B cell (primary cell): ENCODE results near the gene PRSS16. TPM values are rescaled to one million over a fixed set of nuclear protein-coding genes. Genes with fewer than 3 reads are reported as not detected.
"Not testable (repeated sequence)": the region's sequence is repeated elsewhere in the genome, so short reads cannot be mapped to it uniquely, and the experiment has no call there.

Source experiments
- ATAC-seq: fragments of 200-7000 bp; cut with Tn5 transposase; one replicate; pipeline ENCODE4 v1.10.0; 2021; ENCODE audit warnings: low read depth, mild to moderate bottlenecking, moderate number of reproducible peaks, moderate library complexity
- CTCF ChIA-PET: fragments of 350-600 bp; sonication (Branson Sonifier 250); formaldehyde crosslinking; loops from one replicate; lab custom pipeline; 2021; ENCODE audit warnings: antibody characterized with exemption, inconsistent platforms; lab: Charles Lee
- POLR2A ChIA-PET: fragments of 350-600 bp; sonication (Branson Sonifier 250); formaldehyde crosslinking; loops from one replicate; lab custom pipeline; 2021; ENCODE audit warnings: antibody characterized with exemption; lab: Charles Lee
- DNase-seq: peaks from one replicate; pipeline ENCODE4 v3.0.0; 2013
- H2AFZ ChIP-seq: 2 replicates; pipeline ENCODE4 v1.6.1; 2012; ENCODE audit warnings: mild to moderate bottlenecking, low read depth, low read length; ENCODE audit not compliant: insufficient read depth, poor library complexity, severe bottlenecking
- H3K27ac ChIP-seq, 2 donors: 1 replicate in 1 of 2; 2 replicates in 1 of 2; pipeline ENCODE4 v1.5.1; 2012 to 2013; ENCODE audit warnings: low read length in 2 of 2, mild to moderate bottlenecking in 2 of 2, moderate library complexity in 1 of 2
- H3K27me3 ChIP-seq, 4 experiments: fragments of 200-600 bp in 1 of 4; sonication (generic) in 1 of 4; replicated peaks in 1 of 4; 1 replicate in 2 of 4; 2 replicates in 2 of 4; pipeline versions ENCODE4 v1.6.1 to v1.7.0; 2013 to 2016; ENCODE audit warnings: low read length in 3 of 4, mild to moderate bottlenecking in 2 of 4, mixed read lengths in 1 of 4, moderate library complexity in 1 of 4; ENCODE audit not compliant: insufficient read depth in 4 of 4, control insufficient read depth in 3 of 4; ENCODE audit errors: control extremely low read depth in 1 of 4
- H3K36me3 ChIP-seq, 2 experiments: replicated peaks in 1 of 2; 1 replicate in 1 of 2; 2 replicates in 1 of 2; pipeline versions ENCODE4 v1.6.1 to v1.7.1; 2013; ENCODE audit warnings: low read length in 1 of 2; ENCODE audit not compliant: insufficient read depth in 2 of 2, control insufficient read depth in 1 of 2; ENCODE audit errors: control extremely low read depth in 1 of 2, extremely low read depth in 1 of 2
- H3K4me1 ChIP-seq, 2 donors: fragments of 200-600 bp in 1 of 2; sonication (generic) in 1 of 2; 1 replicate in 1 of 2; 2 replicates in 1 of 2; pipeline versions ENCODE4 v1.5.1 to v1.6.1; 2013 to 2017; ENCODE audit warnings: low read length in 2 of 2; ENCODE audit not compliant: control insufficient read depth in 2 of 2, insufficient read depth in 2 of 2
- H3K4me2 ChIP-seq: replicated peaks from 2 replicates; pipeline ENCODE3; 2012; ENCODE audit warnings: mild to moderate bottlenecking, low read depth, low read length; ENCODE audit not compliant: poor library complexity, severe bottlenecking
- H3K4me3 ChIP-seq, 5 experiments: fragments of 200-600 bp in 1 of 5; sonication (generic) in 1 of 5; 1 replicate in 3 of 5; 2 replicates in 2 of 5; pipeline versions ENCODE4 v1.5.1 to v1.7.0; 2011 to 2016; ENCODE audit warnings: low read length in 4 of 5, mild to moderate bottlenecking in 4 of 5, low read depth in 2 of 5, control low read depth in 1 of 5, moderate library complexity in 1 of 5; ENCODE audit not compliant: insufficient read depth in 1 of 5; ENCODE audit errors: control extremely low read depth in 1 of 5, extremely low read depth in 1 of 5
- H3K79me2 ChIP-seq: fragments of 200-600 bp; sonication (generic); one replicate; pipeline ENCODE4 v1.6.0; 2016; ENCODE audit warnings: low read length; ENCODE audit not compliant: control insufficient read depth, insufficient read depth
- H3K9ac ChIP-seq: fragments of 200-600 bp; sonication (generic); 2 replicates; pipeline ENCODE4 v1.6.1; 2017; ENCODE audit warnings: mild to moderate bottlenecking, low read length, moderate library complexity
- H3K9me3 ChIP-seq, 3 donors: one replicate each; pipeline versions ENCODE4 v1.6.1 to v1.7.1; 2013; ENCODE audit warnings: low read length in 2 of 3; ENCODE audit not compliant: control insufficient read depth in 2 of 3, insufficient read depth in 1 of 3; ENCODE audit errors: control extremely low read depth in 1 of 3
- H4K20me1 ChIP-seq: 2 replicates; pipeline ENCODE4 v1.6.0; 2012; ENCODE audit warnings: mild to moderate bottlenecking, low read length; ENCODE audit not compliant: insufficient read depth, control insufficient read depth, poor library complexity, severe bottlenecking
- H3K27ac Mint-ChIP-seq: one replicate; pipeline ENCODE4 v1.8.0; 2021; ENCODE audit warnings: mixed read lengths
- H3K27me3 Mint-ChIP-seq: one replicate; pipeline ENCODE4 v1.8.0; 2021; ENCODE audit warnings: mixed read lengths
- H3K4me1 Mint-ChIP-seq: one replicate; pipeline ENCODE4 v1.8.0; 2021; ENCODE audit warnings: mixed read lengths
- H3K4me3 Mint-ChIP-seq: one replicate; pipeline ENCODE4 v1.8.0; 2021; ENCODE audit warnings: mixed read lengths
- H3K9me3 Mint-ChIP-seq: one replicate; pipeline ENCODE4 v1.8.0; 2022; ENCODE audit warnings: mixed read lengths; ENCODE audit not compliant: insufficient read depth
- CTCF ChIP-seq: fragments of 200-600 bp; IDR thresholded peaks from one replicate; pipeline ENCODE4 v1.8.0; 2022; ENCODE audit warnings: antibody characterized with exemption, mild to moderate bottlenecking
- EZH2 ChIP-seq: IDR thresholded peaks from 2 replicates; pipeline ENCODE4 v1.6.1; 2012; ENCODE audit warnings: borderline replicate concordance, low read depth, mild to moderate bottlenecking, moderate library complexity, low read length; ENCODE audit not compliant: insufficient read depth, poor library complexity, severe bottlenecking
- WGBS: methylation state at CpG from one replicate; pipeline ENCODE4 v1.1.5; 2013; ENCODE audit warnings: missing lambda C conversion rate; ENCODE audit not compliant: insufficient coverage; 5-methylcytosine and 5-hydroxymethylcytosine counted together
- intact Hi-C: fragments of 100-400 bp; cut with micrococcal nuclease; formaldehyde crosslinking; loops from one replicate; pipeline ENCODE4 v1.10.0; 2022
- polyA plus RNA-seq: library from polyadenylated mRNA; depleted of rRNA; stranded (reverse); fragments of >200 nt; gene quantifications from 2 replicates; pipeline ENCODE4 v1.2.3, GENCODE V29; 2012
- total RNA-seq, 2 donors: library from RNA; stranded (reverse); fragments of 120-200 nt in 1 of 2; gene quantifications; 1 replicate in 1 of 2; 2 replicates in 1 of 2; pipeline versions ENCODE4 v1.2.3 to v1.2.4, GENCODE V29; 2013 to 2022

PRSS16 gene
- total and polyA plus RNA-seq, 2 donors (not counting 1 experiment from before 2014, with no cell fraction given): 1.3 to 2.4 TPM

- Histone ChIP-seq H3K9me3 (peaks cover 0 to 57% (median 0%) of the 10 kb centered on the region in 3 donors), H3K4me1 (no peaks in the 10 kb centered on the region), H2AFZ (no peak overlapping the region), H3K27ac (no peak overlapping the region), H3K27me3 (peaks cover 0 to 39% (median 16%) of the 10 kb centered on the region in 4 experiments), H3K4me3 (no peak overlapping the region), H3K4me2 (no peak overlapping the region), H3K9ac (no peak overlapping the region), H3K36me3 (no peaks in the 10 kb centered on the region), H3K79me2 (no peaks in the 10 kb centered on the region), H4K20me1 (no peaks in the 10 kb centered on the region)
- no peak overlapping the region for H3K27ac Mint-ChIP-seq
- no peaks in the 10 kb centered on the region for H3K4me1 Mint-ChIP-seq
- H3K4me3 Mint-ChIP-seq: no peak overlapping the region
- DNase-seq (no peak), ATAC-seq (no peak)
- intact Hi-C loops: no loop called here
- WGBS: 91% methylated on average over 7 of the region's 21 CpGs
- H3K9me3 Mint-ChIP-seq: no peaks in the 10 kb centered on the region
- TF ChIP-seq EZH2: no peak
- TF ChIP-seq CTCF: no peak
- H3K27me3 Mint-ChIP-seq: peaks cover 43% of the 10 kb centered on the region
- ChIA-PET POLR2A (no interaction called here), CTCF (no interaction called here)
Measured at GRCh38 chr6:27216874-27217273, 30.6 kb upstream of the PRSS16 start.

GRCh38 chr6:27222971-27223370 is 24.5 kb upstream of the PRSS16 start:
- H3K79me2 ChIP-seq, H3K27ac Mint-ChIP-seq, POLR2A ChIA-PET, H3K9ac ChIP-seq, DNase-seq, H3K4me3 ChIP-seq, H3K36me3 ChIP-seq, H3K9me3 Mint-ChIP-seq, H3K4me3 Mint-ChIP-seq, H3K4me1 Mint-ChIP-seq, H3K4me1 ChIP-seq, intact Hi-C loops, H3K4me2 ChIP-seq, ATAC-seq, CTCF ChIA-PET, H4K20me1 ChIP-seq, H2AFZ ChIP-seq, H3K27ac ChIP-seq: not testable (repeated sequence)
- Histone ChIP-seq H3K9me3 (peaks cover 0 to 10% (median 0%) of the 10 kb centered on the region in 3 donors), H3K27me3 (peaks cover 0 to 19% (median 12%) of the 10 kb centered on the region in 4 experiments)
- H3K27me3 Mint-ChIP-seq: peaks cover 56% of the 10 kb centered on the region
- WGBS: 100% methylated on average over 3 of the region's 15 CpGs
